NCI-H526 (cell line): ENCODE data around the gene PGBD5.

Experiments used
- DNase-seq, 2 experiments: peaks; one replicate each; lab custom pipeline; 2025; lab: John Stamatoyannopoulos, UW

Gene PGBD5

GRCh38 chr1:230396966-230397365 lies 29.2 kb downstream of the PGBD5 start:
- no peak for DNase-seq

DNA sequence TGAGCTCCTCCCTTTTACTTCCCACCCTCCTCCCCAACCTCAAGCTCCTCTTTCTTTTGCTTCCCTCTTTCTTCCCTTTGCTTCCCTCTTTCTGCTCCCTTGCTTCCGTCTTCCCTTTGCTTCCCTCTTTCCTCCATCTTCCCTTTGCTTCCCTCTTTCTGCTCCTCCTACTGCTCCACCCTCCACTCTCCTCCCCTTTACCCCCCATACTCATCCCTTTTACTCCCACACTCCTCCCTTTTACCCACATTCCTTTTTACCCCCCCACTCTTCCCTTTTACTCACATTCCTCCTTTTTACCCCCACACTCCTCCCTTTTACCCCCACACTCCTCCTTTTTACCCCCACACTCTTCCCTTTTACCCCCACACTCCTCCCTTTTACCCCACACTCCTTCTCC lies 30.2 kb downstream of the PGBD5 start:
- DNase-seq = no peak

- DNase-seq = no peak
These were observed 31.4 kb downstream of the PGBD5 start for GRCh38 chr1:230394741-230395140.

- no peak for DNase-seq
These were observed 32.0 kb downstream of the PGBD5 start for GRCh38 chr1:230394134-230394533.

DNA sequence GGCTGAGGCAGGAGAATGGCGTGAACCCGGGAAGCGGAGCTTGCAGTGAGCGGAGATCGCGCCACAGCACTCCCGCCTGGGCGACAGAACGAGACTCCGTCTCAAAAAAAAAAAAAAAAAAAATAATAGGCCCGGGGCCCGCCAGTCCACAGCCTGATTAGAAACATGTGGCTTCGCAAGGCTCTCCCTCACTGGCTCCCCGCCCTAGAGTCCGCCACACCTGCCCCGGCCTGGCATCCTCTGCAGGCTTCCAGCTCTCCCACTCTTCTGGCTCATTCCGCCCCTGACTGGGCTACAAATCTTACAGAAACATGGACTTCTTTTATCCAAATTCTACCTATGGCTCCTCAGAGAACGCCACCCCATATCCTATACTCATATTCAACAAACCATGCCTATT lies 32.4 kb downstream of the PGBD5 start:
- DNase-seq = no peak

GRCh38 chr1:230392920-230393521 lies 33.1 kb downstream of the PGBD5 start:
- no peak for DNase-seq

DNA sequence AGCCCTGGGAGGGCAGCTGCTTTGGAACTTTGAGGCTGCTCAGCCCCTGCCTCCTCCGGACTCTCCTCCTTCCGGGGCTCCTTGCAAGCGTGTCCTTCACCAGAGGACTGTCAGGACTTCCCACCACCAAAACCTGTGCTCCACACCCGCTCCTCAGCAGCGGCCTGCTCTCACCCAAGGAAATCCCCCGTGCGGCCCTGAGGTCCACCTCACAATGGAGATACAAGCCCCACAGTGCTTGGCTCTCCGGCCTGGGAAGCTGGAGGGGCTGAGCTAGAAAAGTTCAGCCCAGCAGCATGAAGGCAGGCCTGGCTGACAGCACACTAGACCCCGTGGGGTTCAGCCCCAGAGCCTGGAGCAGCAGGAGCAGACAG lies 33.6 kb downstream of the PGBD5 start:
- DNase-seq = no peak

GRCh38 chr1:230391776-230392535 lies 34.2 kb downstream of the PGBD5 start:
- DNase-seq = no peak

DNA sequence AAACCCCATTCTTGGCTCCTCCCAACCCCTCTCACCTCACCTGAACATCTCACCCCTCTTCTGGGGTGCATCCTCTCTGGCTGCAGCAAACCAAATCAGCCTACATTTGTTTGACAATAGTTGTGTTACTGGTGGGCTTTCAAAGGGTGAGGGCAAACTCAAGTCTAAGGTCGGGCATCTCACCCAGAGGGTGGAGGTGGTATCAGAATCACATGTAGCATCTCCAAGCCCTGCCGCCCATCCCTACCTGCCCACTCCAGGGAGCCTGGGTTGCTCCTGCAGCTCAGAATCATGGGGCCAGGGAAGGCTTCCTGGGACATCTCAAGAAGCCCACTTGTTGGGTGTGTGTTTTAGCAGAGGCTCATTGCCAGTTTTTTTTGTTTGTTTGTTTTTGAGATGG lies 35.8 kb downstream of the PGBD5 start:
- no peak for DNase-seq

DNA sequence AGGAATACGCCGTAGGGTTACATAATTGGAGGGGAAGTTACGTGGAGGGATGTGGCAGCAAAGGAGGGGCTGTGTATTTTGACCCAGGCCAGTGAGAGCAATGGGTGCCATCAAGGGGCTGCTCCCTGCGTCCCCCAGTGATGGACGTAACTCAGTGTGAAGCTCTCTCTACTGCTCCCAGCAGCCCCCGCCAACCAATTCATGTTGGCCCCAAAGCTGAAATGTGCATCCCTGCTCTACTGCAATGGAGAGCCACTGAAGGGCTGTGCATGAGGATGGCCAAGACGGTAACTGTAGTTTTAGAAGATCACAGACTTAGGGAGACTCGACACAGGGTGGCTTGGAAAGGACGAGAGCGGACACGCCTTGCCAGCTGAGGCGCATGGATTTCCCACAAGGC lies 38.3 kb downstream of the PGBD5 start:
- no peak for DNase-seq

- DNase-seq = no peak
These were observed 38.8 kb downstream of the PGBD5 start for GRCh38 chr1:230387296-230387695.

- DNase-seq = no peak
These were observed 39.4 kb downstream of the PGBD5 start for GRCh38 chr1:230386637-230387262.

- no peak for DNase-seq
These were observed 40.2 kb downstream of the PGBD5 start for GRCh38 chr1:230385930-230386329.

DNA sequence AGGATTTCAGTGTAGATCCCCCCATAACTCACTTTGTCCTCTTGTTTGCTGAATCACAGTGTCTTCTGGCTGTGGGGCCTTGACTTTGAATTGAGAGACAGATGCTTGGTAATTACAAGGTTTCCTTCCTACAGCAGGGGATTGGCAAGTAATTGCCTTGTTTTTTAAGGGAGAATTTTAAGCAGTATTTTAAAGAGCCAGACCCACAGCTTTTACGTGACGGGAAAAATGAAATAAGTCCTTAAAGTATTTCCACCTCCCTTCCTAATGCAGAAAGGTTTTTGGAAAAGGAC lies 41.0 kb downstream of the PGBD5 start:
- no peak for DNase-seq

DNA sequence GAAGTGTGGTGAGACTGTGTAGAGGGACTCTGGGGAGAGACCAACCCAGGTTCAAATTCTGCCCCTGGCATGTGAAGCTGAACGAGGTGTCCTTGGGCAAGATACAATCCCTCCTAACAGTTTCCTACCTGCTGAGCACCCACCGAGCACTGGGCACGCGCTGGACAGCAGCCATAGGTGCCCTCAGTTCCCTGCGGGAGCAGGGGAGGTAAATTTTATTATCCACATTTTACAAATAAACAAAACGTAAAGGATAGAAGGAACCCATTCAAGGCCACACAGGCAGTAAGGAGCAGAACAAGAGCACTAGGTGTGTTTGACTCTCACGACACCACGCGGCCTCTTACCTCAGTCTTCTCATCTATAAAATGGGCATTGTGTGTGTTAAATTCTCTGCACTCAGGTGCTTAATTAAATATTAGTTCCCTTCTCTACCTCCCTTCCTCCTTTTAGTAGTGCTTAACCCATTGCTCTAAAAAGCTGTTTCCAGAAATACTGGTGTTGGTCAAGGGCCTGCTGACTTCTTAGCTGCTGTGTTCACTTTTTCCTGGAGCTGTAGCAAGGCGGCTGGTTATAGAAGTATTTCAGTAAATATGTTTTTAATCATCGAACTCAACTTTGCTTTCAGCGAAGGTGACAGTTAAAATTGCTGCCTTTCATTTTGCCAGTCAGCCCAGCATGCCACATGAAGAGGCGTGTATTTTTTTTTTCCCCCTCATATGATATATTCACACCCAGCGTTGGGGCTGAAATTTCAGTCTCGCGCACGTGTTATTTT lies 41.6 kb downstream of the PGBD5 start:
- no peak for DNase-seq

GRCh38 chr1:230383425-230383824 lies 42.7 kb downstream of the PGBD5 start:
- DNase-seq = no peak

DNA sequence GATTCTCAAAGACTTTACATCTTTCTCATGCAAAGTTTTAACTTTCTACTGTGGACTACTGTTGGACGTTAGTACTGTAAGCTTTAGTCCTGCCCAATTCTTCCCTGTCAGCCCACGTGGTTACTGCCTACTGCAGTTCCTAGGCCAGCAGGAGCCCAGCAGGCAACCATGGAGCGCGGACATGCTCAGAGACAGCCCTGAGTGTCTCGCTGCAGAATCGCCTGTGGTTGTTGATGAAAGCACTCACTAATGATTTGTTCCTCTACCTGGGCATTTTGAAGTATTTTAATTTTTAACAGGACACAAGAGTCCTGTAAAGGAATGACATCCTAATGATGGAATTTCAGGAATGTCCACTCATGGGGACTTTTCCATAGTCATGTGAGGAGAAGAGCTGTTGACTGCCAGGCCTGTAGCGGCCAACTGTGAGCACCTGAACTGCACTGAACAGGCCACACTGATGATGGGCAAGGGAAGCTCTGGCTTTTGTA lies 44.1 kb downstream of the PGBD5 start:
- no peak for DNase-seq

- DNase-seq = no peak
These were observed 44.5 kb downstream of the PGBD5 start for GRCh38 chr1:230381585-230381984.

DNA sequence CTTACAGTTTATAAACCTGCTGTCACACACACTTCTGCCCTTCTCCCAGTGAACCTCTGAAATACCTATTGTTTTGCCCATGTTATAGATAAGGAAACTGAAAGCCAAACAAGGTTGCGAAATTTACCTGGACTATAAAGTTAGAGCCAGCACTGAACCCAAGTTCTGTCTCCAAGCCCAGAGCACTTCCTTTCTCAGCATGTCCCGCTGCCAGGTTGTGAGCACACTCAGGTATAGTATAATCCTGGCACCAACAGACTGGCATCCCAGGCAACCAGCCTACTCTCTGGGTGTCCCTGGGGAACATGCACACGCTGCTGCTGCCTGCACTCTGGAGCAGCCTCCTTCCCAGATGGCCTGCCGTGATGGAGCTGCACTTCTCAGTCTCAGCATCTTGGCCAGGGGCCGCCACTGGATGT lies 45.1 kb downstream of the PGBD5 start:
- DNase-seq = no peak

- DNase-seq = no peak
These were observed 46.2 kb downstream of the PGBD5 start for GRCh38 chr1:230379928-230380327.

- no peak for DNase-seq
These were observed 46.7 kb downstream of the PGBD5 start for GRCh38 chr1:230379462-230379861.

- DNase-seq = no peak
These were observed 48.3 kb downstream of the PGBD5 start for GRCh38 chr1:230377851-230378250.

DNA sequence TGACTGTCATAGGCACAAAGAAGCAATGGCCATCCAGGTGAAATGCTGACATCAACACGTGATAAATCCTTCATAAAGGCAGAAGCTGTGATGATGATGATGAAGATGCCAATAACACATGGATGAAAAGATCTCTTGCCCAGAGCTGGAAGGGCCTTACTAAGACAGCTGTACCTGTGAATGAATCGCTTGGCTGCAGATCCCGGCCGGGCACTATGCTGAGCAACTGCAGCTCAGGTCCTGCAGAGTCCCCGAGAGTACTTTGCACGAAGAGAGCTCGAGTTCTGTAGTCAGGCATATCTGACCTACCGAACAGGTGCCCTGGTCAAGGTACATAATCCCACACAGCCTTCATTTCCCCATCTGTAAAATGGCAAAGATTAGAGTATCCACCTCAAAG lies 48.8 kb downstream of the PGBD5 start:
- DNase-seq = no peak
